SU-DHL-6 (cell line): ENCODE measurements around the gene TANC2.

Experiments
- EZH2phosphoT487 ChIP-seq: fragments of 200-600 bp; sonication (generic), shearing (Covaris generic); conservative IDR thresholded peaks from 2 replicates; pipeline ENCODE4 v1.6.1; 2018; ENCODE audit warnings: mild to moderate bottlenecking, antibody characterized with exemption, low read length, moderate library complexity, mixed read lengths
- TF ChIP-seq, protein P1 (sequence below): fragments of 200-600 bp; sonication (generic); IDR thresholded peaks from one replicate; pipeline ENCODE4 v1.5.1; 2017; ENCODE audit warnings: antibody characterized with exemption, mild to moderate bottlenecking, low read length, moderate library complexity; ENCODE audit not compliant: insufficient read depth, poor library complexity, severe bottlenecking

GRCh38 chr17:62955841-62956352 lies 10.1 kb upstream of the TANC2 start:
- TF ChIP-seq, protein P1, sequence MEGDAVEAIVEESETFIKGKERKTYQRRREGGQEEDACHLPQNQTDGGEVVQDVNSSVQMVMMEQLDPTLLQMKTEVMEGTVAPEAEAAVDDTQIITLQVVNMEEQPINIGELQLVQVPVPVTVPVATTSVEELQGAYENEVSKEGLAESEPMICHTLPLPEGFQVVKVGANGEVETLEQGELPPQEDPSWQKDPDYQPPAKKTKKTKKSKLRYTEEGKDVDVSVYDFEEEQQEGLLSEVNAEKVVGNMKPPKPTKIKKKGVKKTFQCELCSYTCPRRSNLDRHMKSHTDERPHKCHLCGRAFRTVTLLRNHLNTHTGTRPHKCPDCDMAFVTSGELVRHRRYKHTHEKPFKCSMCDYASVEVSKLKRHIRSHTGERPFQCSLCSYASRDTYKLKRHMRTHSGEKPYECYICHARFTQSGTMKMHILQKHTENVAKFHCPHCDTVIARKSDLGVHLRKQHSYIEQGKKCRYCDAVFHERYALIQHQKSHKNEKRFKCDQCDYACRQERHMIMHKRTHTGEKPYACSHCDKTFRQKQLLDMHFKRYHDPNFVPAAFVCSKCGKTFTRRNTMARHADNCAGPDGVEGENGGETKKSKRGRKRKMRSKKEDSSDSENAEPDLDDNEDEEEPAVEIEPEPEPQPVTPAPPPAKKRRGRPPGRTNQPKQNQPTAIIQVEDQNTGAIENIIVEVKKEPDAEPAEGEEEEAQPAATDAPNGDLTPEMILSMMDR = no peak
- TF ChIP-seq EZH2phosphoT487 = no peak
